Embryonic facial prominence (tissue), 1 donor: ENCODE data around the gene IPCEF1.
"Not testable (repeated sequence)": the region's sequence is repeated elsewhere in the genome, so short reads cannot be mapped to it uniquely, and the experiment has no call there.

Source experiments
- DNase-seq: peaks from one replicate; pipeline ENCODE4 v3.0.0-alpha.2; 2016; ENCODE audit errors: extremely low spot score

Gene IPCEF1

DNA sequence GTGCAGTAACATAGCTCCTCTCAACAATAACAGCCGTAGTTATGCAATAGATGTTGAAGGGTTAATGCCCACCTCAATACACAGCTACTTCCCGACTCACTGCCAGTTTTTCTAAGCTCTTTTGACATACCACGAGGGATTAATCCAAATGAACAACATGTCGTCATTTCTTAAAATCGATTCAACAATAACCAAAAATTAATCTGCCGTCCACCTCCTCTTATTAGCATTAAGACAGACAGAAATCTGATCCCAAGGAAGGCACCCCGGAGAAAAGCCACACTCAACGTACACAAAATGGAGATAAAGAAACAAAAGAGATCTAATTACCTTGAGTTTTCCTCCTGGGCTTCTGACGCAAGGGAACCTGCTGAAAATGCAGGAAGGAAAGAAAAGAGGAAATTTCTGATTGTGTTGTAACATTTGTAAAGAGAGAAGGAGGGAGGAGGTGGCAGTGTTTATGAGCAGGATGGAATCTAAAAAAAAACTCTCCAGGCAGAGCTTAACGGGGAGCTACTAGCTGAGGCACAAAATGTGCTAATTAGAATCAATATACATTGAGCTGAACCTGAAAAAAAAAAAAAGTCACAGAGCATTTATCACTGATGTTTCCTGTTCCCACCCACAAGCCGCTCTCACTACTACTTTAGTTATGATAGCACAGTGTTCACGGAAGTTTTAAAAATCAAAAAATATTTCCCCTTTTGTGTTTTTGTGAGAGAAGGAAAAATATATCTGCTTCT is 109.3 kb downstream of the IPCEF1 start:
- DNase-seq = no peak

DNA sequence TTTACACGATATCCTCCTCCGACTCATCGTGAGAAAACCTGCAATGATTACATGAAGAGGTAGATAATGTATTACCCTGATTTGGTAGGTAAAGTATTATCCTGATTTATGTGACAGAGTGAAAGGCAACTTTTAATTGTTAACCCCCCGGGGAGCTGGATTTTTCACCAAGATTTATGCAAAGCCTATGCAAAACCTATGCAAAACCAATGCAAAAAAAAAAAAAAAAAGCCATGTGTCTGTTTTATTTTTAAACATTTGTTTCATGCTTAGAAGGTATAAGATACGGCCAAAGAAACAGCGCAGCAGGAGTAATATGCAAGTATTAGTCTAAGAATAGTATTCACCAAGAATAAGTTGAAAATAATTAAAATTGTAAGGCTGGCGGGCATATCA is 109.9 kb downstream of the IPCEF1 start:
- DNase-seq = no peak

DNA sequence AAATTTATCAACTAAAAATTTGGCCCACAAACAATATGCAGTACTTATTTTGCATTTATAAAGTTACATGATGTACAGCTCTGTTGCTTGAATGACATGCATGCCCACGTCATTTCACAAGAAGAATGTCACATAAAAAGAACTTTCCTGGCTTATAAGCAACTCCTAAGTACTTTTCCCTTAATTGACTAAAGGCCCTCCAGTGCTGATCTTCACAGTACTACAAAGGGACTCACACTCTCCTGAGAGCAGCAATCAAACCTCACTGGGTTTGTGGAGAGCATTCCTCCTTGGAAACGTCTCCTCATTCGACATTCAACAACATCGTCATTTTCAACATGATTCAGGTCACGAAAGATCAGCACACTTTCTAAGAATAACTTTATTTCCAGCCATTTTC is 111.1 kb downstream of the IPCEF1 start:
- no peak for DNase-seq

DNA sequence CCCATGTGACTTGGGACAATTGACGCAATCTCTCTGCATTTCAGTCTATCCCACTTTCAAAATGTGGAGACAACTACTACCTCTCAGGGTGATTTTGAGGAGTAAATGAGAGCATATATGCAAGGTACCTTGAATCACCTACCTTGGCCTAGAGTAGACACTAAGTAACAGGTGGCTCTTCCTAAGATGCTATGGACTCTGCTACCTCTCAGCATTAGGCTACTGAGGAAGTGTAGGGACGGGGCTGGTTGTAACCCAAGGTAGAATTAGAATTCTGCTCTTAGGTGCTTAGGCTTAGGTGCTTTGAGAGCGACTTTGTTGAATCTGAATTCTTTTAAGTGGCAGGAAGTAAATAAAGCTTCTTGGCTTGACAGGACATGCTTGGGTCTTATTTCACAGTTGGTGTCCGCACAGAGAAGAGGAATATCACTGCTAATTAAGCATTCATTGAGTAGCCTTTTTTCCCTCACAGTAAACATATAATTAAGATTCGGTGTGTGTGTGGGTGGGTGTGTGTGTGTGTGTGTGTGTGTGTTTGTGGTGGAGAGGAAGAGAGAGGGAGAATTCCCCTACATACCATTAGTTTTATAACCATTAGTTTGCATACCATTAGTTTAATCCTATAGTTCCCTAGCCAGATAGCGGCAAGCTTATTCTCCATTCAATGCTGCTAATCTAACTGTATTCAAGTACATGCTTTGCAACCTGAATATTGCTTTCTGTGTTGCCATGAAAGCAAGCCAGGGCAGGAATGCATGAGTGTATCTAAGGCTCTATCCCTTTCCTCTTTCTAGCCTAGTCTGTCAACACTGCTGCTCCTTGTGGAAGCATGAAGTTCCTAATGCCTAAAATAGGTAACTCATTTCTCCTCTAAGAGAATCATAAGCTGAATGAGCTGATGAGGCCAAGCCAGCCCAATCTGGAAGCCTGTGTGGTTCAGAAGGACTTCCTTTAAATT is 112.5 kb downstream of the IPCEF1 start:
- DNase-seq = no peak

DNA sequence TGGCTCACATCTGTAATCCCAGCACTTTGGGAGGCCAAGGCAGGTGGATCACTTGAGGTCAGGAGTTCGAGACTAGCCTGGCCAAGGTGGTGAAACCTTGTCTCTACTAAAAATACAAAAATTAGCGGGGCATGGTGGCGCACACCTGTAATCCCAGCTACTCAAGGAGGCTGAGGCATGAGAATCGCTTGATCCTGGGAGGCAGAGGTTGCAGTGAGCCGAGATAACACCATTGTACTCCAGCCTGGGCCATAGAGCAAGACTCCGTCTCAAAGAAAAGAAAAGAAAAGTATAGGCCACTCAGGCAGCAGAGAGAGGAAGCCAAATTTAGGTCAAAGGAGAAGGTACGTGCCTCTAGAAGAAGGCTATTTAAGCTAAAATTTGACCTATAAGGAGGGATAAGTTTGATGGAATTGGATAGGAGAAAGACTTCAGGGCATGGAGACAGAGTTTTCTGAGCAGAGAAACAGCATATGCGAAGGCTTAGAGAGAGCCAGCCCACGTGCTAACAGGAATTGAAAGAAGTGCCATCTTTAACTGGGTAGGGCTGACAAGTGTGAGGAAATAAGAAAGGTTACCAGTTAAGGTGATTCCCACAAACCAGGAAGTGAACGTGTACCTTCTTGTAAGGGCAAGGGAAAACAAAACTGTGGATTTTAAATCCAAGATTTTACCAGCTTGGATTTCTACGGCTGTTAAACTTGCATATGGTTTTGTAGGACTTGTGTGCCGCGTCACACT is 113.8 kb downstream of the IPCEF1 start:
- DNase-seq = no peak

DNA sequence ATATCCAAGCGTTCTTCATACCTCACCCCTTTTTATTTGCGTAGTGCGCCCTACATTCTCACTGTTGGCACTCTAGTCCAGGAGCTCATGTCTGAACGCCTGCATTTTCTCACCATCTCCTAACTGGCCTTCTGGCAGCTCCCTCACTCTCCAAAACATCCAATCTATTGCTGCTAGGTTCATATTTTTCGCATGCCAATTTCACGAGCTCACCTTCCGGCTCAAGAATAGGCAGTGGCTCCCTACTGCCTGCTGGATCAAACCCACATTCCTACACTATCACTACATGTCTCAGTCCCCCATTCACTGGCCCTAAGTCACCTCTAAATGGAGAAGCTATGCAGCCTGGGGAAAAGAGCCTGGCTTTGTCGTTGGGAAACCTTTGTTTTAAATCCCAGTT is 115.0 kb downstream of the IPCEF1 start:
- DNase-seq = no peak

DNA sequence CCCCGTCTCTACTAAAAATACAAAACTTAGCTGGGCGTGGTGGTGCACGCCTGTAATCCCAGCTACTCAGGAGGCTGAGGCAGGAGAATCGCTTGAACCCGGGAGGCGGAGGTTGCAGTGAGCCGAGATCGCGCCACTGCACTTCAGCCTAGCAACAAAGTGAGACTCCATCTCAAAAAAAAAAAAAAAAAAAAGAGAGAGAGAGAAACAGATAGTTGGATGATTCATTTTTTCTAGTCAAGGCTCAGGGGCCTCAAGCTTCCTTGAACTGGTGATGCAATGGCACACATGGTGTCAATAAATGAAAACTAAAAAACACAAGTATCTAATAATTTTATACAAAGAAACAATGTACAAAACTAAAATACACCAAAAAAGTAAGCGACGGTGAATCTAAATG is 115.5 kb downstream of the IPCEF1 start:
- not testable (repeated sequence) for DNase-seq

DNA sequence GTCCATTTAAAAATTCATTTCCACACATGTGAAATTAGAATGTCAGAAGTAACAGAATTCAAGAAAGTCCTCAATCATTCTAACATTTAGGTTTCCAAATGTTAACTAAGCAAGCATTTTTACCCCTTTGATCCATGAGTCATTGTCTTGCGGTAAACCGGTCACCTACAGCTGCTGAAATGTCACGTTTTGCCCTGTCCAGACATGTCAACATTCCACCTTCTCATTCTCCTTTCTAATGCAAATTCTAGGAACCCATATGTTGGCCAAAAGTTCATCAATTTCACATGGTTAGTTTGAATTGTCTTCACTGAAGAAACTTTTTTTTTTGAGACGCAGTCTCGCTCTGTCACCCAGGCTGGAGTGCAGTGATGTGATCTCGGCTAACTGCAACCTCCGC is 117.2 kb downstream of the IPCEF1 start:
- no peak for DNase-seq

DNA sequence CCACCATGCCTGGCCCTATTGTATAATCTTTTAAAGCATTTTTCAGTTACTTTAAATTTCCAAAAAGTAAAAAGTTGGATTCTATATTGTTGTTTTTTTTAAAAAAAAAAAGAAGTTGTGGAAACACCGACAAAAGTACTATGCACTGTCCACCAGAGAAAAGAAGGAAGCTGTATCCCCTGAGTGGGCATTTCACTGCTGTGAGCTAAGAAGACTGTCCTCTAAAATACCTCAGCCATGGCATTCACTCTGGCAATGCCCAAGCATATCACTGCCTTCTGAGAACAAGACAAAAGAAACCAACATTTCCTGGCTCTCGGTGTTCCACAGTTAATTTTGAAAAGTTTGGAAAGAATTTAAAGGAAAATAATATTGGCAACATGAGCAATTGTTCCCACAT is 117.8 kb downstream of the IPCEF1 start:
- no peak for DNase-seq

DNA sequence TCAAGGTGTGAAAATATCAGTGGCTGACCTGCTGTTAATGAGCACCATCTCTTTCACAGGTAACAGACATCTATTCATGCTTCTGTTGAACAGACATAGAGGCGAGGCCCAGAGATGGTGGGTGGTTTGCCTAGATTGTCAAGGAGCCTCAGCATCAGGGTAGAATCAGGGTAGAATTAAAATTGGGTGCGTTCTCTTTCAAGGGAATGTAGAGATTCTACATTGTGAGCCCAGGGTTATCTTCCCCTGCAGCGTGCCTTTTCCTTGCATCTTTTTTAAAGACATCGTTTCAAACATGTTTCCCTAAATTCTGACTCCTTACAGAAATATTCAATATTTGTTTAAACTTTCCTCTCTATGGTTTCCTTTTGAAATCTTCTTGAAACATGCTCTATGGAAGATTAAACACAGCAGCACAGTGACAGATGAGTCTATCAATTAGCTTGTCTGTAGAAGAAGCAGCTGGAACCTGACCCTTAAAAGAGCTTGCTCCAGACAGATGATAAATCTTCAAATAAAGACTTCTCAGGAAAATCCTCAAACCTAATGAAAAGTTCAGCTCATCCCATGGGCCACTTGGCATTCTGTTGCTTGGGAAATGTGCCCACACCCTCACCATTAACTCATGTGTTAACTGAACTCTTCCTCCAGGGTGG is 119.8 kb downstream of the IPCEF1 start:
- no peak for DNase-seq

DNA sequence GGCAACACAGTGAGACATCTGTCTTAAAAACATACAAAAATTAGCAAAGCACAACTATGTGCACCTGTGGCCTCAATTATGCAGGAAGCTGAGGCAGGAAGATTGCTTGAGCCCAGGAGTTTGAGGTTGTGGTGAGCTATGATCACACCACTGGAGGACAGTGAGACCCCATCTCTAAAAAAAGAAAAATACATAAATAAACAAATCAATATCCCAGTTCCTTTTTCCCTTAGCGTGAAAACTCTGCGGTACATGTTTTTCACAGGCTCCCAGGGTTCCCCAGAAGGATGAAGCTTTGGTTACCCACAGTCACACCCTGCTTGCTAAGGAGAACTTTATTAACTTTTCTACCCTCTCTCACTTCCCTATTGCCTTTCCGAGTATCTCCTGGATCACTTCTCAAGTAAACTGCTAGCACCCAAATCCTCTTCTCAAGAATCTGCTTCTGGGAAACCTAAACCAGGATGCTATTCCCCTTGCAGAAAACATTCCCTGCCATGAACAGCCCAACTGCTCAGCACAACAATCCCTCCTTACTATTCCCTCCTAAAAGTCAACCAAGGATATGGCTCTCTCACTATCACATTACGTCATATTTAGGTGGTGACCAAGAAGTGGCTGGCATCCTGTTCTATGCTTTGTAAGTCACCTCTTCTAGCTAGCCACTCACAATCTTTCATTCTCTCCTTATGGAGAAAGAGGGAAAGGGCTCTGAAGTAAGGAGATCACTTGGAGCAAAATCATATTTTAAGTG is 122.4 kb downstream of the IPCEF1 start:
- DNase-seq = no peak

DNA sequence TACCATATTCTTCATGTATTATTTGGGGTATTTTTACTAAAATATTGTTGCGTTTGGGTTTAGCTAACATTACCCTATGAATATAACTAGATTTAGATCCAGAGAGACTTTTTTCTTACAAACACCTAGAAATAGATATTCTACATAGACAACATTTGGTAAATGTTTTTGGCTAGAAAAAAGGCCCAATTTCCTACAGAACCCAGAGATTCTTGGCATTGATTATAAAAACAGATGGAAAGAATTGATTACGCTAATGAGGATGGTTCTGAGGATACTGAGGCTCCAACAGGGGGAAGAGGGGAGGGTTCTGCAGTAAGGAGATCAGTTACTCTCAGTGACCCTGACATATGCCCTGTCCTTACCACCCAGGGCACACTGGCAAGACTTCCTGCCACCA is 123.2 kb downstream of the IPCEF1 start:
- no peak for DNase-seq

DNA sequence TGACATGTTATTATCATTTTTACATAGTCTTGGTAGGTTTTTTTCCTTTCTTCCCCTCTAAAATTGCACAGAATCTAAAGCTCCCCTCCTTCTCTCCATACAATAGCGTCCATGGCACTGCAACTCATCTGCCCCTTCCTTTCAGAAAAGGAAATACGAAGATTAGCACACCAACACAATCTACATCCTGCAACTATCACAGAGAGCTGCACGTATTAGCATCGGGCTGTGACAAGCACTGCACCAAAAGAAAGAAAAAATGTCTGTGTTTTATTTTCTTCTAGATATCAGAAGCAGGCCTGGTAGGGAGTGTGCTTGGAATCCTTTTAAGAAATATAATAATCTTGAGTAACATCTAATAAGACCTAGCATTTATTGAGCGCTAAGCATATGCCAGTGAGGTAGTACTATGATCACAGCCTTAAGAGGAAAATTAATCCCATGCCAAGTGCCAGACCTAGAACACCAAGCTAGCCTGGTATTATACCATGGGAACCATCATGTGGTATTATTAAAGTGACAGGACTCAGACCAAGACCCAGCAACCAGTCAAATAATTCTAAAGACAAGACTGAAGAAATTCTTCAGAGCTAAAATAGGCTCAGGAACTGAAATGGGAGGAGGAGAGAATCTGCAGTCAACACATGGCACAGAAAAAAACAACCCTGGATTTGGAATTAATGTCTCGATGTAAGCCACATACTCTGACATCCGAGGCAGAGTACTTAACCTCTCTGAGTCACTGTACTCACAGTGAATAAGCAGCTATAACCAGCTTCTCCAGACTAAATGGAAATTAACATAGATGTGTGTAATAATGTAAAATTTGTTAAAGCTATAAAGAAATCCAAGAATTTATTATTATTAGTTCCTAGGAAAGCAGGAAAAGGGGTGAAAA is 124.3 kb downstream of the IPCEF1 start:
- DNase-seq = no peak

DNA sequence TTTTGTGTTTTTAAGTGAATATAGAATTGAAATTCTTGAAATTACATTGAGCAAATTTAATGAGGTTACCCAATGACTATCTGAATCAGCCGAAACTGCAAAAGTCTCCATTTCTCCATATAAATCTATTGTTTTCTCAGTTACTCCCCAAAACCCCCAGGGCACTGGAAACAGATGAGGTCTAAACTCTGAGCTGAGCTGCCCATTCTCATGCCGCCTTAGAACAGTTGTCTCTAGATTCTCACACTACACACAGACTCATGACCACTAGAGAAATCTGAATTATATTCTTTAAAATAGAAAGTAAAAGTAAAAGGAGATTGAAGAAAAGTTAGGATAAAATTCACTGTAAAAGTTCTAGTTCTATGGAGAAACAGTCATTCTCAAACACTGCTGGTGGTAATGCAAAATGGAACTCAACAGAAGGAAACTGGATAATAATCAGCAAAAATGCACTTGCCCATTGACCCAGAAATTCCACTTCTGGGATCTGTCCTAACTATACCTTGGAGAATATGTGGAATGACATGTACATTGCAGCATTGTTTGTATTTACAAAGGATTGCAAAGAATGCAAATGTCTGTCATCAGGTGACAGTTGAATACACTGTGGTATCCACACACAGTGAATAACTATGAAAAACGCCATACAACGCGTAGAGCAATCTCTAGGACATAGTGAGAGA is 125.5 kb downstream of the IPCEF1 start:
- DNase-seq = no peak

DNA sequence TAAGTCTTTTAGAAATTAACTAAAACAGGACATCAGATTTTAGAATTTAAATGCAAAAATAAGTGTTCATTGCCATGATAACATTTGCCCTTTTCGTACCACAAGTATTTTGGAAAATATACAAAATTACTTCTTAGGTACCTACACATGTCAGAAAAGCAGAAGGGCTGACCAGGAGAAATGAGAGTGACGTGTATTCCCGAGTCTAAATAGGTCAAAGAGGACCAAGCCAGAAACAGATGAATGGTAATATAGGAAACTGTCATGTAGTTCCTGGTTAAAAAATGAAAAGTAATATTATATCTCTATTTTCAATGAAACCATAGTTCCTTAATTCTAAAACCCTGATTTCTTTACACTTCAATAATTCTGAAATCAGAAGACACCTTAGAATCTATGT is 126.2 kb downstream of the IPCEF1 start:
- DNase-seq = no peak

DNA sequence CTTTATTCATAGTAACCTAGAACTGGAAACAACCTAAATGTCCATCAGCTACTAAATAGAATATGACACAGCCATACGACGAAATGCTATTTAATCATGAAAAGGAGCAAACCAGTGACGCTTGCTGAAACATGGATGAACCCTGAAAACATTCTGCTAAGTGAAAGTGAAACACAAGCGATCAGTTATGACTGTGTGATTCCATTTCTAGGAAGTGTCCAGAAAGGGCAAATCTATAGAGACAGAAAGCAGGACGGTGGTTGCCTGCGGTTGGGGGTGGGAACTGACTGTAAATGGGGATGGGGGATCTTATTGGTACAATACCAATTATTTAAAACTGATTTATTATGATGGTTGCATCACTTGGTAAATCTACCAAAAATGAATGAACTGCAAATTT is 126.8 kb downstream of the IPCEF1 start:
- no peak for DNase-seq

DNA sequence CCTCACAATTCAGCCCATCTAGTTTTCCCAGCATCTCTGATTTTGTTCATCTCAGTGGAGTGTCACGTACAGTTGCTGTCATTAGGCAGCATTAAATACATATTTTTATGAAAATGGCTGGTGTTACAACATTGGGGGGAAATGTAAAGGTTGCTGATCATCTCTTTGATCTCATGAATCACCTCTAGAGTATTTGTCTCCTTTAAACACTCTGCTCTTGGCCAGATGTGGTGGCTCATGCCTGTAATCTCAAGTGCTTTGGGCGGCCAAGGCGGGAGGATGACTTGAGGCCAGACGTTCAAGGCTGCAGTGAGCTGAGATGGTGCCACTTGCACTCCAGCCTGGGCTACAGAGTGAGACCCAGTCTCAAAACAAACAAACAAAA is 128.1 kb downstream of the IPCEF1 start:
- no peak for DNase-seq

DNA sequence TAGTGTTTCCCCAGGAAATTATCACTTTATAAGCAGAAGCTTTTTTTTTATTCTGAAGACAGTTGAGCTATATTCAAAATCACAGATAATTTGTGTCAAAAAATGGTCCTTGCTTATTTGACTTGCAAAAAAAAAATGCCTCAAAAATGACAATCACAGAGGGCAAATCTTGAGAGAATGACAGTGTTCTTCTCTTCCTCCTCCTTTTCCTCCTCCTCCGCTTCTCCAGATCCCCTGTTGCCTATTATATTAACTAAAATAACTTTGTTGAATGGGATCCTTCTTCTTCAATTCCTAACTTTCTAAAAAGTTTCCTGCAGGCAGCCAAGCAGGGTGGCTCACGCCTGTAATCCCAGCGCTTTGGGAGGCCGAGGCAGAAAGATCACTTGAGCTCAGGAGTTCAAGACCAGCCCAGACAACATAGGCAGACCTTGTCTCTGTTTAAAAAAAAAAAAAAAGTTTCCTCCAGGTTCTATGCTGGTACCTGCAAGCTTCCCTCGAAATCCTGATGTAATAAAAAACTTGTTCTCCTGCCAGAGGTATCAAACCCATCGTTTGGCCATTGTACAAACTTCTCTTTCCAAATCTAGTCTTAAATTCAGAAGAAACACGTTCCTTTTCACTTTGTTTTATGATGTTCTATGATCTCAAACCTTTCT is 128.6 kb downstream of the IPCEF1 start:
- DNase-seq = no peak

DNA sequence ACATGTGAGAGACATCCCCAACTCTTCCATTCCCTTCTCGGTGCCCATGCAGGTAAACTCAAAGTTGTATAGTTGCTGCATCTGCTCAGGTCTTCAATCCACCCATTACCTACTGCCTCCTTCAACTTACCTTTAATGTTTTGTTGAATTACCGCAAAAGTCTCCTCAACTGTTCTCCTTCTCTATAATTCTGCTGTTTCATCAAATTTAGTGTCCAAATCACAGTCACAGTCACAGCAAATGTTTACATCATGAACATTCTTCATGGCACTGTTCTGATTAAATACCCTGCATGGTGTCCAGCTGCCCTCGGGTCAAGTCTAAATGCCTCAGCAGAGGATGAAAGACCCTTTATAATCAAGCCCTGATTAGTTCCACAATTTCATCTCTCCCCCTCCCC is 130.1 kb downstream of the IPCEF1 start:
- no peak for DNase-seq
